Thoracic aorta (tissue), 2 donors: ENCODE measurements around the gene TTC12. TPM values are rescaled to one million over a fixed set of nuclear protein-coding genes. Genes with fewer than 3 reads are reported as not detected.

Experiments used
- ATAC-seq: fragments of 150-250 bp; one replicate; pipeline ENCODE4 v1.8.0; 2017; ENCODE audit warnings: low read depth; ENCODE audit not compliant: insufficient number of reproducible peaks, low FRiP score
- DNase-seq: peaks from one replicate; pipeline ENCODE4 v3.0.0-alpha.2; 2020; ENCODE audit warnings: low spot score
- H3K27ac ChIP-seq, 2 donors: fragments of 200-600 bp; sonication (generic); 1 replicate in 1 of 2; 2 replicates in 1 of 2; pipeline ENCODE4 v1.5.1; 2016; ENCODE audit warnings: mild to moderate bottlenecking in 2 of 2, moderate library complexity in 2 of 2
- H3K27me3 ChIP-seq: fragments of 200-600 bp; sonication (generic); replicated peaks from 2 replicates; pipeline ENCODE4 v1.6.0; 2016; ENCODE audit warnings: mild to moderate bottlenecking; ENCODE audit not compliant: insufficient read depth
- H3K36me3 ChIP-seq: fragments of 200-600 bp; sonication (generic); one replicate; pipeline ENCODE4 v1.5.1; 2016
- H3K4me1 ChIP-seq, 2 donors: fragments of 200-600 bp; sonication (generic); 1 replicate in 1 of 2; 2 replicates in 1 of 2; pipeline versions ENCODE4 v1.5.1 to v1.6.0; 2016; ENCODE audit warnings: low read depth in 2 of 2, mild to moderate bottlenecking in 1 of 2; ENCODE audit not compliant: control insufficient read depth in 1 of 2
- H3K4me3 ChIP-seq: fragments of 200-600 bp; sonication (generic); 2 replicates; pipeline ENCODE4 v1.5.1; 2016; ENCODE audit warnings: mild to moderate bottlenecking
- H3K9me3 ChIP-seq: fragments of 200-600 bp; sonication (generic); 2 replicates; pipeline ENCODE4 v1.5.1; 2016
- CTCF ChIP-seq: fragments of 200-600 bp; sonication (generic); IDR thresholded peaks from one replicate; pipeline ENCODE4 v1.5.1; 2019; ENCODE audit warnings: antibody characterized with exemption
- total RNA-seq, 2 donors: library from RNA; depleted of rRNA; stranded (reverse); fragments of >200 nt; gene quantifications; one replicate each; pipeline versions ENCODE4 v1.1.0 to v1.2.3, GENCODE V29; 2016

Gene TTC12
- total RNA-seq, 2 donors from 2014 or later, result 15.2 to 21.9 TPM

GRCh38 chr11:113376156-113376555, 61.8 kb downstream of the TTC12 start:
- no peaks in the 10 kb centered on the region for H3K36me3 ChIP-seq
- TF ChIP-seq CTCF, result no peak
- no peak for ATAC-seq

GRCh38 chr11:113377681-113378412, 63.5 kb downstream of the TTC12 start:
- no peak overlapping the region for H3K4me3 ChIP-seq
- no peak for ATAC-seq
- no peak for TF ChIP-seq CTCF
- no peaks in the 10 kb centered on the region for H3K27me3 ChIP-seq
- no peaks in the 10 kb centered on the region for H3K36me3 ChIP-seq
- DNase-seq, result no peak
- no peak overlapping the region for H3K27ac ChIP-seq
- no peaks in the 10 kb centered on the region for H3K9me3 ChIP-seq
- no peaks in the 10 kb centered on the region for H3K4me1 ChIP-seq

More at GRCh38 chr11:113376156-113376555, 61.8 kb downstream of the TTC12 start:
- Histone ChIP-seq H3K27me3 (no peaks in the 10 kb centered on the region), H3K4me1 (no peaks in the 10 kb centered on the region), H3K9me3 (no peaks in the 10 kb centered on the region), H3K27ac (no peak overlapping the region), H3K4me3 (no peak overlapping the region)
- DNase-seq, result no peak

GRCh38 chr11:113378692-113379091, 64.3 kb downstream of the TTC12 start:
- no peak for ATAC-seq
- H3K36me3 ChIP-seq, result no peaks in the 10 kb centered on the region
- H3K27ac ChIP-seq, result no peak overlapping the region
- H3K4me3 ChIP-seq, result no peak overlapping the region
- TF ChIP-seq CTCF, result no peak
- DNase-seq, result no peak
- H3K4me1 ChIP-seq, result no peaks in the 10 kb centered on the region
- no peaks in the 10 kb centered on the region for H3K9me3 ChIP-seq
- no peaks in the 10 kb centered on the region for H3K27me3 ChIP-seq

GRCh38 chr11:113382121-113382520, 67.7 kb downstream of the TTC12 start:
- DNase-seq (no peak), ATAC-seq (no peak)
- no peak for TF ChIP-seq CTCF
- H3K27ac ChIP-seq, result no peak overlapping the region
- no peaks in the 10 kb centered on the region for H3K9me3 ChIP-seq
- no peaks in the 10 kb centered on the region for H3K36me3 ChIP-seq
- H3K27me3 ChIP-seq, result no peaks in the 10 kb centered on the region
- no peaks in the 10 kb centered on the region for H3K4me1 ChIP-seq
- no peak overlapping the region for H3K4me3 ChIP-seq

DNA sequence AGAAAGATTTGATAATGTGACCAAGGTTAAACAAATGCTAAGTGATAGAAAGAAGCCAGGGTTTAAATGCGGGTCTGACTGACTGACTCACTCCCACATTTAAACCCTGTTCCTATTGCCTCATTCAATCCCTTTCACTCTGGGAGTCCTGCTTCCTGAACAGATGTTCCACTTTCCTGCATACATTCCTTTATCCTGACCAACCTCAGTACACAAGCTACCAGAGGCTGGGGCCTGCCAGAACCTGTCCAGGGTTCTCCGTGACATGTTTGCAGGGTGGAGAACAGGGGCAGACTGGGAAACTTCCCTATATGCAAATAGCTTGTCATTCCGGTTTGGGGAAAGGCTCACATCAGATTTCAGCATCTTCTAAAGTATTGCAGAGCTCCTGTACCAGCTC, 70.2 kb downstream of the TTC12 start:
- ATAC-seq (no peak), DNase-seq (no peak)
- H3K27ac ChIP-seq, result no peak overlapping the region
- H3K9me3 ChIP-seq, result no peaks in the 10 kb centered on the region
- no peaks in the 10 kb centered on the region for H3K4me1 ChIP-seq
- TF ChIP-seq CTCF, result no peak
- H3K27me3 ChIP-seq, result peaks cover 9% of the 10 kb centered on the region
- H3K36me3 ChIP-seq, result no peaks in the 10 kb centered on the region
- no peak overlapping the region for H3K4me3 ChIP-seq
